OCI-LY7 (cell line): Measurements from ENCODE around the gene CRELD2.

Experiments used
- EZH2phosphoT487 ChIP-seq: fragments of 200-600 bp; sonication (generic); IDR thresholded peaks from 2 replicates; pipeline ENCODE4 v1.6.1; 2018; ENCODE audit warnings: low read depth, borderline replicate concordance, mild to moderate bottlenecking, mixed run types, antibody characterized with exemption, low read length, moderate library complexity, mixed read lengths
- TF ChIP-seq, protein P1 (sequence below): fragments of 200-600 bp; sonication (generic); conservative IDR thresholded peaks from 2 replicates; pipeline ENCODE4 v1.5.1; 2014; ENCODE audit warnings: mild to moderate bottlenecking, antibody characterized with exemption, low read length, moderate library complexity, mixed read lengths

GRCh38 chr22:49942565-49943404 lies 24.4 kb downstream of the CRELD2 start:
- TF ChIP-seq, protein P1, sequence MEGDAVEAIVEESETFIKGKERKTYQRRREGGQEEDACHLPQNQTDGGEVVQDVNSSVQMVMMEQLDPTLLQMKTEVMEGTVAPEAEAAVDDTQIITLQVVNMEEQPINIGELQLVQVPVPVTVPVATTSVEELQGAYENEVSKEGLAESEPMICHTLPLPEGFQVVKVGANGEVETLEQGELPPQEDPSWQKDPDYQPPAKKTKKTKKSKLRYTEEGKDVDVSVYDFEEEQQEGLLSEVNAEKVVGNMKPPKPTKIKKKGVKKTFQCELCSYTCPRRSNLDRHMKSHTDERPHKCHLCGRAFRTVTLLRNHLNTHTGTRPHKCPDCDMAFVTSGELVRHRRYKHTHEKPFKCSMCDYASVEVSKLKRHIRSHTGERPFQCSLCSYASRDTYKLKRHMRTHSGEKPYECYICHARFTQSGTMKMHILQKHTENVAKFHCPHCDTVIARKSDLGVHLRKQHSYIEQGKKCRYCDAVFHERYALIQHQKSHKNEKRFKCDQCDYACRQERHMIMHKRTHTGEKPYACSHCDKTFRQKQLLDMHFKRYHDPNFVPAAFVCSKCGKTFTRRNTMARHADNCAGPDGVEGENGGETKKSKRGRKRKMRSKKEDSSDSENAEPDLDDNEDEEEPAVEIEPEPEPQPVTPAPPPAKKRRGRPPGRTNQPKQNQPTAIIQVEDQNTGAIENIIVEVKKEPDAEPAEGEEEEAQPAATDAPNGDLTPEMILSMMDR = no peak
- no peak for TF ChIP-seq EZH2phosphoT487
